ENCODE data around the gene PLEKHS1.

PLEKHS1 gene

GRCh38 chr10:113732160-113732881, 19.2 kb upstream of the PLEKHS1 start:
- Histone ChIP-seq H3K27me3 (ENCODE audit: insufficient read depth, poor library complexity, severe bottlenecking) (no peaks in the 10 kb centered on the region), H3K27ac (replicated peaks) (no peak overlapping the region), H3K4me3 (replicated peaks; ENCODE audit: insufficient read depth, low read length) (no peak overlapping the region)
- TF ChIP-seq REST (IDR thresholded peaks at IDR 0.05; ENCODE audit: insufficient replicate concordance, low read depth) (no peak), CTCF (IDR thresholded peaks at IDR 0.05; ENCODE audit: insufficient read depth, low read length) (no peak), GABPA (IDR thresholded peaks at IDR 0.05; ENCODE audit: low read depth) (no peak), POLR2AphosphoS5 (IDR thresholded peaks at IDR 0.05; ENCODE audit: low read depth) (no peak), SPI1 (IDR thresholded peaks at IDR 0.05; ENCODE audit: borderline replicate concordance, low read depth) (no peak)
- DNase-seq (ENCODE audit: low read depth in 1 of 2, low spot score in 1 of 2) = no peak

GRCh38 chr10:113732966-113733365, 18.5 kb upstream of the PLEKHS1 start:
- no peak for DNase-seq (ENCODE audit: low read depth in 1 of 2, low spot score in 1 of 2)
- no peak overlapping the region for H3K27ac ChIP-seq (replicated peaks)
- H3K4me3 ChIP-seq (replicated peaks; ENCODE audit: insufficient read depth, low read length) = no peak overlapping the region
- TF ChIP-seq POLR2AphosphoS5 (IDR thresholded peaks at IDR 0.05; ENCODE audit: low read depth) (no peak), GABPA (IDR thresholded peaks at IDR 0.05; ENCODE audit: low read depth) (no peak), REST (IDR thresholded peaks at IDR 0.05; ENCODE audit: insufficient replicate concordance, low read depth) (no peak), CTCF (IDR thresholded peaks at IDR 0.05; ENCODE audit: insufficient read depth, low read length) (no peak), SPI1 (IDR thresholded peaks at IDR 0.05; ENCODE audit: borderline replicate concordance, low read depth) (no peak)
- peaks cover 4% of the 10 kb centered on the region for H3K27me3 ChIP-seq (ENCODE audit: insufficient read depth, poor library complexity, severe bottlenecking)

GRCh38 chr10:113733635-113734034, 17.8 kb upstream of the PLEKHS1 start:
- TF ChIP-seq CTCF (IDR thresholded peaks at IDR 0.05; ENCODE audit: insufficient read depth, low read length) (no peak), GABPA (IDR thresholded peaks at IDR 0.05; ENCODE audit: low read depth) (no peak), REST (IDR thresholded peaks at IDR 0.05; ENCODE audit: insufficient replicate concordance, low read depth) (no peak), POLR2AphosphoS5 (IDR thresholded peaks at IDR 0.05; ENCODE audit: low read depth) (no peak), SPI1 (IDR thresholded peaks at IDR 0.05; ENCODE audit: borderline replicate concordance, low read depth) (no peak)
- H3K27me3 ChIP-seq (ENCODE audit: insufficient read depth, poor library complexity, severe bottlenecking) = peaks cover 4% of the 10 kb centered on the region
- H3K27ac ChIP-seq (replicated peaks) = no peak overlapping the region
- H3K4me3 ChIP-seq (replicated peaks; ENCODE audit: insufficient read depth, low read length) = no peak overlapping the region
- DNase-seq (ENCODE audit: low read depth in 1 of 2, low spot score in 1 of 2) = no peak

Data from HL-60 (cell line).